SK-N-SH treated with all-trans-retinoic acid at 6 μM for 48 hours (cell line): ENCODE results near the gene APC2.

Experiments used
- ARNTL ChIP-seq: fragments of 450-650 bp; formaldehyde crosslinking; IDR thresholded peaks from 2 replicates; pipeline ENCODE4 v1.5.0; 2020; ENCODE audit warnings: low read depth, mild to moderate bottlenecking, moderate library complexity, borderline replicate concordance
- BACH2 ChIP-seq: fragments of 250-450 bp; sonication (Bioruptor Pico); IDR thresholded peaks from 2 replicates; pipeline ENCODE4 v1.9.0; 2021; ENCODE audit warnings: mild to moderate bottlenecking, borderline replicate concordance
- CREB5 ChIP-seq: fragments of 250-450 bp; sonication (Bioruptor Pico); IDR thresholded peaks from 2 replicates; pipeline ENCODE4 v1.5.1; 2020; ENCODE audit warnings: low read depth, mild to moderate bottlenecking, moderate library complexity
- CSDC2 ChIP-seq: fragments of 250-450 bp; sonication (Bioruptor Pico); IDR thresholded peaks from 2 replicates; pipeline ENCODE4 v1.5.0; 2020; ENCODE audit warnings: mild to moderate bottlenecking, moderate library complexity
- ESRRG ChIP-seq: fragments of 250-450 bp; sonication (Bioruptor Pico); IDR thresholded peaks from 2 replicates; pipeline ENCODE4 v1.6.1; 2021; ENCODE audit warnings: mild to moderate bottlenecking
- ISL1 ChIP-seq: fragments of 250-450 bp; sonication (Bioruptor Pico); IDR thresholded peaks from 2 replicates; pipeline ENCODE4 v2.1.2; 2022; ENCODE audit warnings: mild to moderate bottlenecking, moderate library complexity
- PATZ1 ChIP-seq: fragments of 250-450 bp; sonication (Bioruptor Pico); IDR thresholded peaks from 2 replicates; pipeline ENCODE4 v1.8.0; 2020; ENCODE audit warnings: mild to moderate bottlenecking, moderate library complexity, borderline replicate concordance
- PPARA ChIP-seq: fragments of 250-450 bp; sonication (Bioruptor Pico); IDR thresholded peaks from 2 replicates; pipeline ENCODE4 v1.5.0; 2020; ENCODE audit warnings: mild to moderate bottlenecking, borderline replicate concordance
- SNAI2 ChIP-seq: fragments of 250-450 bp; sonication (Bioruptor Pico); IDR thresholded peaks from 2 replicates; pipeline ENCODE4 v1.5.0; 2020; ENCODE audit warnings: mild to moderate bottlenecking, moderate library complexity
- ZFP30 ChIP-seq: fragments of 450-650 bp; formaldehyde crosslinking; IDR thresholded peaks from 2 replicates; pipeline ENCODE4 v1.5.0; 2022; ENCODE audit warnings: mild to moderate bottlenecking, moderate library complexity
- ZNF565 ChIP-seq: fragments of 450-650 bp; formaldehyde crosslinking; conservative IDR thresholded peaks from 2 replicates; pipeline ENCODE4 v1.5.0; 2020; ENCODE audit warnings: low read depth, mild to moderate bottlenecking, moderate library complexity

- no peak for TF ChIP-seq CSDC2
- TF ChIP-seq CREB5 (CRISPR knock-in tag), result no peak
- TF ChIP-seq ISL1 (CRISPR knock-in tag), result no peak
- no peak for TF ChIP-seq PATZ1
- TF ChIP-seq SNAI2 (CRISPR knock-in tag), result no peak
- no peak for TF ChIP-seq ARNTL (CRISPR knock-in tag)
- no peak for TF ChIP-seq BACH2 (CRISPR knock-in tag)
- TF ChIP-seq ESRRG (CRISPR knock-in tag), result no peak
- TF ChIP-seq ZNF565 (CRISPR knock-in tag), result no peak
- TF ChIP-seq PPARA (CRISPR knock-in tag), result no peak
- TF ChIP-seq ZFP30 (CRISPR knock-in tag), result no peak
Measured at GRCh38 chr19:1446713-1447481, 3.0 kb upstream of the APC2 start.
